ENCODE measurements around the gene FCSK. TPM values are rescaled to one million over a fixed set of nuclear protein-coding genes. Genes with fewer than 3 reads are reported as not detected.

FCSK gene
- total and polyA plus RNA-seq, 4 donors, result 12.0 to 24.1 (median 14.2) TPM

- Histone ChIP-seq H3K4me1 (ENCODE audit: control insufficient read depth in 5 of 5, insufficient read depth in 5 of 5, low read length in 5 of 5) (peaks cover 0 to 5% (median 0%) of the 10 kb centered on the region in 5 donors), H3K4me3 (no peak overlapping the region), H3K27ac (ENCODE audit: low read depth in 1 of 2, low read length in 1 of 2) (no peak overlapping the region), H3K27me3 (ENCODE audit: control insufficient read depth in 3 of 3, insufficient read depth in 3 of 3, low read length in 2 of 3) (no peaks in the 10 kb centered on the region), H3K36me3 (ENCODE audit: control insufficient read depth in 4 of 4, insufficient read depth in 4 of 4, low read length in 4 of 4) (peaks cover 3 to 30% (median 4%) of the 10 kb centered on the region in 4 donors), H3K9me3 (ENCODE audit: control insufficient read depth in 4 of 4, insufficient read depth in 3 of 4, low read length in 3 of 4) (no peaks in the 10 kb centered on the region), H3K9ac (ENCODE audit: insufficient read depth in 1 of 2, low read length in 2 of 2) (no peak overlapping the region)
- ATAC-seq (ENCODE audit: insufficient read depth, low FRiP score), result no peak
- WGBS, 2 donors, result 94% methylated on average over 8 of the region's 8 CpGs
- no peak for DNase-seq
- TF ChIP-seq CTCF (IDR thresholded peaks at IDR 0.05; ENCODE audit: control extremely low read depth, extremely low read depth), result no peak
These were observed 13.2 kb downstream of the FCSK start for GRCh38 chr16:70467608-70468007.

GRCh38 chr16:70468776-70469525 is 14.6 kb downstream of the FCSK start:
- WGBS, 2 donors, result 89 to 93% methylated on average over 16 of the region's 16 CpGs
- H3K4me3 ChIP-seq, result no peak overlapping the region
- H3K4me1 ChIP-seq (ENCODE audit: control insufficient read depth in 5 of 5, insufficient read depth in 5 of 5, low read length in 5 of 5), result peaks cover 0 to 5% (median 0%) of the 10 kb centered on the region in 5 donors
- no peak for DNase-seq
- no peak overlapping the region for H3K27ac ChIP-seq (ENCODE audit: low read depth in 1 of 2, low read length in 1 of 2)
- ATAC-seq (ENCODE audit: insufficient read depth, low FRiP score), result no peak
- H3K9ac ChIP-seq (ENCODE audit: insufficient read depth in 1 of 2, low read length in 2 of 2), result no peak overlapping the region
- peaks cover 1 to 29% (median 3%) of the 10 kb centered on the region in 4 donors for H3K36me3 ChIP-seq (ENCODE audit: control insufficient read depth in 4 of 4, insufficient read depth in 4 of 4, low read length in 4 of 4)
- no peak for TF ChIP-seq CTCF (IDR thresholded peaks at IDR 0.05; ENCODE audit: control extremely low read depth, extremely low read depth)
- no peaks in the 10 kb centered on the region for H3K27me3 ChIP-seq (ENCODE audit: control insufficient read depth in 3 of 3, insufficient read depth in 3 of 3, low read length in 2 of 3)
- no peaks in the 10 kb centered on the region for H3K9me3 ChIP-seq (ENCODE audit: control insufficient read depth in 4 of 4, insufficient read depth in 3 of 4, low read length in 3 of 4)

DNA sequence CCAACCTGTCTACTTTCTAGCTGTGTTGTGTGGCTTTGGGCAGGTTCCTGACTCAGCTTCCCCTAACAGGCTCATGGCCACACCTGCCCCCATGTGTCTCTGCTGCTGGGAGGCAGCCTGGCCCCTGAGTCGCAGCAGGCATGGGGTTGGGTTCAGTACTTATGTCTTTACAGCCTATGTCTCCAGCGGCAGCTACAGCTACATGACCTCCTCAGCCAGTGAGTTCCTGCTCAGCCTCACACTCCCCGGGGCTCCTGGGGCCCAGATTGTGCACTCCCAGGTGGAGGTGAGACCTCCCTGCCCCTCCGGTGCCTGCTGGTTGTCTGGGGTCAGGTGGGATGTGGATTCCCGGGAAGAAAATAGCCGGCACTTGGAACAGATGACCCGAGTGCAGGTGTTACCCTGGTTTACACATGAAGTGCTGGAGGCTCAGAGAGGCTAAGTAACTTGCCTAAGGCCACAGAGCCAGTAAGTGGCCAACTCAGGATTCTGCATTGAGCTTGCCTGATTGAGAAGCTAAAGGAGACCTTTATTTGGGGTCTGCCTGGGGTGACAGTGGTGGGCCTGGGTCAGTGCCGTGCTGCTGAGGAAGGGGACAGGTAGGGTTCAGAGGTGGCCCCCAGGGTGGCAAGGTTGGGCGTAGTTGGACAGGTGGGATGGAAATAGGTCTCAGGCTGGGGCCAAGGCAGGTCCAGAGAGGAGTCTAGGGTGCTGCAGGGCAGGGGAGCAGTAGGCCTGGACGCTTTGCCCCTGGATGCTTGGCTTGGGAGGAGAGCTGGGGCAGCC is 15.9 kb downstream of the FCSK start:
- no peak for TF ChIP-seq CTCF (IDR thresholded peaks at IDR 0.05; ENCODE audit: control extremely low read depth, extremely low read depth)
- H3K4me1 ChIP-seq (ENCODE audit: control insufficient read depth in 5 of 5, insufficient read depth in 5 of 5, low read length in 5 of 5), result peaks cover 0 to 5% (median 0%) of the 10 kb centered on the region in 5 donors
- H3K9me3 ChIP-seq (ENCODE audit: control insufficient read depth in 4 of 4, insufficient read depth in 3 of 4, low read length in 3 of 4), result no peaks in the 10 kb centered on the region
- no peak overlapping the region for H3K27ac ChIP-seq (ENCODE audit: low read depth in 1 of 2, low read length in 1 of 2)
- no peak overlapping the region for H3K9ac ChIP-seq (ENCODE audit: insufficient read depth in 1 of 2, low read length in 2 of 2)
- WGBS, 2 donors, result 94 to 97% methylated on average over 10 of the region's 10 CpGs
- DNase-seq (no peak), ATAC-seq (ENCODE audit: insufficient read depth, low FRiP score) (no peak)
- H3K4me3 ChIP-seq, result no peak overlapping the region
- peaks cover 0 to 38% (median 5%) of the 10 kb centered on the region in 4 donors for H3K36me3 ChIP-seq (ENCODE audit: control insufficient read depth in 4 of 4, insufficient read depth in 4 of 4, low read length in 4 of 4)
- H3K27me3 ChIP-seq (ENCODE audit: control insufficient read depth in 3 of 3, insufficient read depth in 3 of 3, low read length in 2 of 3), result no peaks in the 10 kb centered on the region
